ENCODE results near the gene CLNK.

GRCh38 chr4:10635091-10635490 lies 49.5 kb downstream of the CLNK start:
- TF ChIP-seq POLR2A (IDR thresholded peaks at IDR 0.05): no peak
- no peak for TF ChIP-seq CTCF (IDR thresholded peaks at IDR 0.05)
- no peak for TF ChIP-seq POLR2AphosphoS5 (IDR thresholded peaks at IDR 0.05; ENCODE audit: insufficient read depth in 1 of 2, low read depth in 1 of 2)
